OCI-LY7 (cell line): Measurements from ENCODE around the gene DDC. TPM values are rescaled to one million over a fixed set of nuclear protein-coding genes. Genes with fewer than 3 reads are reported as not detected.

ENCODE experiments used
- BruUV-seq: library from RNA; stranded (reverse); fragments of 400-500 nt; replicated peaks from 2 replicates; lab custom pipeline; 2021; lab: Mats Ljungman, UMichigan
- CTCF ChIA-PET: fragments of 300-600 bp; sonication (Branson Sonifier 250); formaldehyde crosslinking; loops from one replicate; lab custom pipeline; 2022; ENCODE audit warnings: antibody characterized with exemption; ENCODE audit not compliant: unreplicated experiment; lab: Charles Lee
- POLR2A ChIA-PET: fragments of 300-600 bp; sonication (Branson Sonifier 250); formaldehyde crosslinking; loops from one replicate; lab custom pipeline; 2022; ENCODE audit warnings: antibody characterized with exemption; lab: Charles Lee
- DNase-seq: peaks from one replicate; pipeline ENCODE4 v3.0.0-alpha.2; 2015; ENCODE audit warnings: low spot score
- H2AFZ ChIP-seq: fragments of 200-600 bp; sonication (generic), shearing (Covaris generic); 2 replicates; pipeline ENCODE4 v1.6.1; 2014; ENCODE audit warnings: mild to moderate bottlenecking, antibody characterized with exemption, low read length, moderate library complexity
- H3K27ac ChIP-seq: fragments of 200-600 bp; sonication (generic); 2 replicates; pipeline ENCODE4 v1.5.1; 2014; ENCODE audit warnings: mixed run types, low read depth, mild to moderate bottlenecking, moderate library complexity, low read length, inconsistent platforms; ENCODE audit not compliant: poor library complexity, severe bottlenecking
- H3K36me3 ChIP-seq: fragments of 200-600 bp; sonication (generic); 2 replicates; pipeline ENCODE4 v1.6.1; 2014; ENCODE audit warnings: mild to moderate bottlenecking, antibody characterized with exemption, low read length, moderate library complexity, mixed read lengths; ENCODE audit not compliant: insufficient read depth
- H3K4me1 ChIP-seq: fragments of 200-600 bp; sonication (generic); 2 replicates; pipeline ENCODE4 v1.5.1; 2014; ENCODE audit warnings: mild to moderate bottlenecking, low read length; ENCODE audit not compliant: insufficient read depth, poor library complexity, severe bottlenecking
- H3K4me2 ChIP-seq: fragments of 200-600 bp; sonication (generic); 2 replicates; pipeline ENCODE4 v1.6.1; 2014; ENCODE audit warnings: mild to moderate bottlenecking, low read length
- H3K4me3 ChIP-seq: fragments of 200-600 bp; sonication (generic); 2 replicates; pipeline ENCODE4 v1.5.1; 2014; ENCODE audit warnings: mild to moderate bottlenecking, low read depth, low read length; ENCODE audit not compliant: poor library complexity, severe bottlenecking
- H3K79me2 ChIP-seq: fragments of 200-600 bp; sonication (generic); 2 replicates; pipeline ENCODE4 v1.6.1; 2016; ENCODE audit warnings: low read depth, mild to moderate bottlenecking, low read length, moderate library complexity, mixed read lengths; ENCODE audit not compliant: insufficient read depth
- H3K9me2 ChIP-seq: fragments of 200-600 bp; sonication (generic); 2 replicates; pipeline ENCODE4 v1.6.1; 2016; ENCODE audit warnings: mild to moderate bottlenecking, low read length, mixed read lengths; ENCODE audit not compliant: insufficient read depth
- H3K9me3 ChIP-seq: fragments of 200-600 bp; sonication (generic); 2 replicates; pipeline ENCODE4 v1.6.1; 2014; ENCODE audit warnings: mild to moderate bottlenecking, mixed run types, low read length, mixed read lengths
- H4K20me1 ChIP-seq: fragments of 200-600 bp; sonication (generic); 2 replicates; pipeline ENCODE4 v1.6.1; 2014; ENCODE audit warnings: mild to moderate bottlenecking, antibody characterized with exemption, low read length, moderate library complexity, mixed read lengths; ENCODE audit not compliant: insufficient read depth
- CTCF ChIP-seq: fragments of 200-600 bp; sonication (generic); conservative IDR thresholded peaks from 2 replicates; pipeline ENCODE4 v1.5.1; 2014; ENCODE audit warnings: mild to moderate bottlenecking, antibody characterized with exemption, low read length, moderate library complexity, mixed read lengths
- EZH2phosphoT487 ChIP-seq: fragments of 200-600 bp; sonication (generic); IDR thresholded peaks from 2 replicates; pipeline ENCODE4 v1.6.1; 2018; ENCODE audit warnings: low read depth, borderline replicate concordance, mild to moderate bottlenecking, mixed run types, antibody characterized with exemption, low read length, moderate library complexity, mixed read lengths
- intact Hi-C: fragments of 100-400 bp; cut with micrococcal nuclease; formaldehyde crosslinking; loops from one replicate; pipeline ENCODE4 v1.10.0; 2022; ENCODE audit not compliant: unreplicated experiment
- total RNA-seq, 2 experiments: library from RNA; depleted of rRNA in 1 of 2; stranded (reverse); fragments of >200 nt in 1 of 2; shearing (Covaris generic) in 1 of 2; gene quantifications; 2 replicates each; pipeline ENCODE4 v1.2.3, GENCODE V29; 2014 to 2022

The DDC gene
- total RNA-seq, 2 experiments from 2014 or later, result not detected

GRCh38 chr7:50502001-50502684 is 63.1 kb downstream of the DDC start:
- ChIA-PET POLR2A (no interaction called here), CTCF (no interaction called here)
- Histone ChIP-seq H3K9me2 (no peaks in the 10 kb centered on the region), H3K4me2 (no peak overlapping the region), H3K9me3 (no peaks in the 10 kb centered on the region), H4K20me1 (no peaks in the 10 kb centered on the region), H3K27ac (no peak overlapping the region), H3K4me3 (no peak overlapping the region), H3K4me1 (no peaks in the 10 kb centered on the region), H3K79me2 (no peaks in the 10 kb centered on the region), H2AFZ (no peak overlapping the region), H3K36me3 (no peaks in the 10 kb centered on the region)
- no peak for DNase-seq
- no TSS peak for BruUV-seq
- intact Hi-C loops, result no loop called here
- TF ChIP-seq CTCF, result no peak
- no peak for TF ChIP-seq EZH2phosphoT487

- Histone ChIP-seq H3K27ac (no peak overlapping the region), H3K9me2 (no peaks in the 10 kb centered on the region), H3K36me3 (no peaks in the 10 kb centered on the region), H3K4me1 (no peaks in the 10 kb centered on the region), H4K20me1 (no peaks in the 10 kb centered on the region), H3K4me2 (no peak overlapping the region), H3K79me2 (no peaks in the 10 kb centered on the region), H3K9me3 (no peaks in the 10 kb centered on the region), H3K4me3 (no peak overlapping the region), H2AFZ (no peak overlapping the region)
- TF ChIP-seq EZH2phosphoT487 (no peak), CTCF (no peak)
- ChIA-PET POLR2A (interaction anchor here (0.7 kb wide), 1 partner anchor 18 kb away, joined by 4 read pairs; no protein-coding TSS in a partner anchor), CTCF (no interaction called here)
- intact Hi-C loops, result no loop called here
- DNase-seq, result no peak
- no TSS peak for BruUV-seq
Observed at GRCh38 chr7:50499092-50499491, 66.1 kb downstream of the DDC start.

DNA sequence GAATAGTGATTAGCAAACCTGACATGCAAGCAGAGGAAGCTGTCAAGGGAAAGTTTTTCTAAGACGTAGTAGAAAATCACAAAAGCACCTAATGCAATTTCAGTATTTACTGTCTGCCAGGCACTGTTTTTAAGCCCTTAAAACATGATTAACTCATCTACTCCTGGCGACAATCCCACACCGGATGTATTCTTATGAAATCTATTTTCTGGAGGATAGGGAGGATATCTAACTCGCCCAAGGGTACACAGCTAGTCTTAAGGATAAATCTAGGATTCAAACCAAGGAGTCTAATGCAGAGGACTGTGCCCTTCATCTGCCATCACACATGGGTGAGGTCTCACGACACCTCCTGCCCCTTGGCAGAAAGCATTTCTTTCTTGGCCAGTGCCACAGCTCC is 67.2 kb downstream of the DDC start:
- no peaks in the 10 kb centered on the region for H3K79me2 ChIP-seq
- POLR2A ChIA-PET, result no interaction called here
- H3K9me3 ChIP-seq, result no peaks in the 10 kb centered on the region
- no peaks in the 10 kb centered on the region for H4K20me1 ChIP-seq
- H3K27ac ChIP-seq, result no peak overlapping the region
- no peaks in the 10 kb centered on the region for H3K4me1 ChIP-seq
- no peak for DNase-seq
- intact Hi-C loops, result no loop called here
- BruUV-seq, result no TSS peak
- H3K4me3 ChIP-seq, result no peak overlapping the region
- TF ChIP-seq CTCF (no peak), EZH2phosphoT487 (no peak)
- H3K4me2 ChIP-seq, result no peak overlapping the region
- CTCF ChIA-PET, result no interaction called here
- H3K36me3 ChIP-seq, result no peaks in the 10 kb centered on the region
- no peak overlapping the region for H2AFZ ChIP-seq
- no peaks in the 10 kb centered on the region for H3K9me2 ChIP-seq
